CD14-positive monocyte (primary cell): ENCODE data around the gene FRY. TPM values are rescaled to one million over a fixed set of nuclear protein-coding genes. Genes with fewer than 3 reads are reported as not detected.

Experiments
- DNase-seq, 3 donors: peaks; one replicate each; pipeline ENCODE4 v3.0.0-alpha.2; 2011 to 2022
- H2AFZ ChIP-seq: 2 replicates; pipeline ENCODE4 v1.6.0; 2012; ENCODE audit warnings: mild to moderate bottlenecking, low read depth, low read length, inconsistent platforms; ENCODE audit not compliant: insufficient read depth, poor library complexity, severe bottlenecking
- H3K27ac ChIP-seq, 2 donors: 1 replicate in 1 of 2; 2 replicates in 1 of 2; pipeline ENCODE4 v1.5.1; 2012 to 2013; ENCODE audit warnings: low read length in 2 of 2, control low read depth in 1 of 2, inconsistent platforms in 1 of 2, low read depth in 1 of 2, mild to moderate bottlenecking in 1 of 2
- H3K27me3 ChIP-seq, 2 donors: one replicate each; pipeline versions ENCODE4 v1.6.0 to v1.6.1; 2011 to 2013; ENCODE audit warnings: low read length in 2 of 2; ENCODE audit not compliant: control insufficient read depth in 2 of 2, insufficient read depth in 2 of 2
- H3K36me3 ChIP-seq, 2 donors: replicated peaks in 1 of 2; 1 replicate in 1 of 2; 2 replicates in 1 of 2; pipeline versions ENCODE4 v1.5.1 to v1.6.1; 2012 to 2013; ENCODE audit warnings: low read length in 2 of 2, control low read depth in 1 of 2, inconsistent platforms in 1 of 2, mild to moderate bottlenecking in 1 of 2; ENCODE audit not compliant: insufficient read depth in 2 of 2, control insufficient read depth in 1 of 2
- H3K4me1 ChIP-seq, 2 donors: 1 replicate in 1 of 2; 2 replicates in 1 of 2; pipeline versions ENCODE4 v1.5.1 to v1.6.1; 2012 to 2013; ENCODE audit warnings: low read length in 2 of 2, control low read depth in 1 of 2, inconsistent platforms in 1 of 2, mild to moderate bottlenecking in 1 of 2, moderate library complexity in 1 of 2; ENCODE audit not compliant: insufficient read depth in 2 of 2, control insufficient read depth in 1 of 2
- H3K4me2 ChIP-seq: replicated peaks from 2 replicates; pipeline ENCODE3; 2012; ENCODE audit warnings: low read length, moderate library complexity, mild to moderate bottlenecking; ENCODE audit not compliant: poor library complexity, severe bottlenecking; ENCODE audit errors: extremely low read depth
- H3K4me3 ChIP-seq, 3 experiments: fragments of 200-600 bp in 1 of 3; sonication (generic) in 1 of 3; replicated peaks in 1 of 3; 1 replicate in 2 of 3; 2 replicates in 1 of 3; pipeline ENCODE4 v1.5.1; 2011 to 2013; ENCODE audit warnings: low read length in 3 of 3, mild to moderate bottlenecking in 3 of 3, control low read depth in 2 of 3, low read depth in 2 of 3, inconsistent platforms in 1 of 3, moderate library complexity in 1 of 3
- H3K79me2 ChIP-seq: 2 replicates; pipeline ENCODE4 v1.6.0; 2012; ENCODE audit warnings: mild to moderate bottlenecking, control low read depth, inconsistent platforms, low read length, moderate library complexity; ENCODE audit not compliant: insufficient read depth
- H3K9ac ChIP-seq: 2 replicates; pipeline ENCODE4 v1.6.0; 2017; ENCODE audit warnings: low read length, mild to moderate bottlenecking; ENCODE audit not compliant: insufficient read depth, poor library complexity, severe bottlenecking
- H3K9me3 ChIP-seq, 2 donors: replicated peaks in 1 of 2; 1 replicate in 1 of 2; 2 replicates in 1 of 2; pipeline versions ENCODE4 v1.5.1 to v1.6.1; 2012 to 2013; ENCODE audit warnings: low read length in 2 of 2, control low read depth in 1 of 2; ENCODE audit not compliant: control insufficient read depth in 1 of 2, insufficient read depth in 1 of 2
- H4K20me1 ChIP-seq: 2 replicates; pipeline ENCODE4 v1.6.0; 2012; ENCODE audit warnings: mild to moderate bottlenecking, low read length, control low read depth, moderate library complexity; ENCODE audit not compliant: insufficient read depth
- H3K27ac Mint-ChIP-seq, 7 donors: one replicate each; pipeline ENCODE4 v1.8.0; 2020; ENCODE audit warnings: mild to moderate bottlenecking in 7 of 7, mixed read lengths in 7 of 7, moderate library complexity in 6 of 7, inconsistent platforms in 2 of 7
- H3K27me3 Mint-ChIP-seq, 3 donors: one replicate each; pipeline ENCODE4 v1.8.0; 2021 to 2022; ENCODE audit warnings: low read depth in 3 of 3, mild to moderate bottlenecking in 3 of 3, mixed read lengths in 3 of 3, moderate library complexity in 3 of 3, inconsistent platforms in 1 of 3
- H3K36me3 Mint-ChIP-seq, 2 donors: one replicate each; pipeline ENCODE4 v1.8.0; 2020; ENCODE audit warnings: mixed read lengths in 2 of 2, inconsistent platforms in 1 of 2, mild to moderate bottlenecking in 1 of 2
- H3K4me1 Mint-ChIP-seq: one replicate; pipeline ENCODE4 v1.8.0; 2020; ENCODE audit warnings: mild to moderate bottlenecking, mixed read lengths
- H3K4me3 Mint-ChIP-seq, 2 donors: one replicate each; pipeline ENCODE4 v1.8.0; 2020; ENCODE audit warnings: mild to moderate bottlenecking in 2 of 2, mixed read lengths in 2 of 2, moderate library complexity in 1 of 2
- H3K9me3 Mint-ChIP-seq, 7 donors: one replicate each; pipeline ENCODE4 v1.8.0; 2020 to 2022; ENCODE audit warnings: mixed read lengths in 7 of 7, mild to moderate bottlenecking in 6 of 7, moderate library complexity in 6 of 7, inconsistent platforms in 2 of 7
- WGBS: methylation state at CpG from one replicate; pipeline ENCODE4 v1.1.5; 2013; ENCODE audit warnings: missing lambda C conversion rate; ENCODE audit not compliant: insufficient coverage; 5-methylcytosine and 5-hydroxymethylcytosine counted together
- intact Hi-C, 2 donors: fragments of 100-400 bp; cut with micrococcal nuclease; formaldehyde crosslinking; loops; one replicate each; pipeline versions ENCODE4 v1.15.0 to v1.15.1; 2023
- polyA plus RNA-seq, 3 donors: library from polyadenylated mRNA; depleted of rRNA in 1 of 3; unstranded in 2 of 3; stranded (reverse) in 1 of 3; fragments of 300-500 nt in 2 of 3; fragments of >200 nt in 1 of 3; fragmentation: Illumina TruSeq in 2 of 3; gene quantifications; 1 replicate in 2 of 3; 2 replicates in 1 of 3; pipeline ENCODE4 v1.2.3, GENCODE V29; 2012 to 2021
- TF ChIP-seq, protein P1 (sequence below): fragments of 200-600 bp; IDR thresholded peaks from one replicate; pipeline ENCODE4 v1.8.0; 2022; ENCODE audit warnings: antibody characterized with exemption, mild to moderate bottlenecking

FRY gene
- polyA plus RNA-seq, 3 donors: 3.9 to 31.8 (median 5.0) TPM

DNA sequence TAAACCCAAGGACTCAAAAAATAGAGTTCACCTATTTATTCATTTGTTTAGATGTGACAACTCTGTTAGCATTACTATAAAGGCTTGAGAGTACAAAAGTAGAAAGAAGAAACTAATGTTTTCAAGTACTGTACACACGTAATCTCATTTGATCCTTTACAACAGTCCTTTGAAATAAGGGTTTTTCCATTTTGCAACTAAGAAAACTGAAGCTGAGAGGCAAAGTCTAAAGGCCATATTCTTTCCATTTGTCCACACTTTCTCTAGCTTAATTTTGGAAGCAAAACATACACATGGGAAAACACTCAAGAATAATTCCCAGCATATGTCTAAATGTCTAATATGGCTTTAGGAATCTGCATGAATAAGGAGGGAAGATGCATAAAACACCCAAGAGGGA is 249.5 kb downstream of the FRY start:
- TF ChIP-seq, protein P1, sequence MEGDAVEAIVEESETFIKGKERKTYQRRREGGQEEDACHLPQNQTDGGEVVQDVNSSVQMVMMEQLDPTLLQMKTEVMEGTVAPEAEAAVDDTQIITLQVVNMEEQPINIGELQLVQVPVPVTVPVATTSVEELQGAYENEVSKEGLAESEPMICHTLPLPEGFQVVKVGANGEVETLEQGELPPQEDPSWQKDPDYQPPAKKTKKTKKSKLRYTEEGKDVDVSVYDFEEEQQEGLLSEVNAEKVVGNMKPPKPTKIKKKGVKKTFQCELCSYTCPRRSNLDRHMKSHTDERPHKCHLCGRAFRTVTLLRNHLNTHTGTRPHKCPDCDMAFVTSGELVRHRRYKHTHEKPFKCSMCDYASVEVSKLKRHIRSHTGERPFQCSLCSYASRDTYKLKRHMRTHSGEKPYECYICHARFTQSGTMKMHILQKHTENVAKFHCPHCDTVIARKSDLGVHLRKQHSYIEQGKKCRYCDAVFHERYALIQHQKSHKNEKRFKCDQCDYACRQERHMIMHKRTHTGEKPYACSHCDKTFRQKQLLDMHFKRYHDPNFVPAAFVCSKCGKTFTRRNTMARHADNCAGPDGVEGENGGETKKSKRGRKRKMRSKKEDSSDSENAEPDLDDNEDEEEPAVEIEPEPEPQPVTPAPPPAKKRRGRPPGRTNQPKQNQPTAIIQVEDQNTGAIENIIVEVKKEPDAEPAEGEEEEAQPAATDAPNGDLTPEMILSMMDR: no peak
- Histone ChIP-seq H3K4me1 (no peaks in the 10 kb centered on the region), H3K9me3 (no peaks in the 10 kb centered on the region), H4K20me1 (no peaks in the 10 kb centered on the region), H3K27ac (no peak overlapping the region), H3K79me2 (no peaks in the 10 kb centered on the region), H2AFZ (no peak overlapping the region), H3K9ac (no peak overlapping the region), H3K36me3 (peaks cover 87 to 100% of the 10 kb centered on the region in 2 donors), H3K27me3 (no peaks in the 10 kb centered on the region), H3K4me3 (no peak overlapping the region), H3K4me2 (no peak overlapping the region)
- no peaks in the 10 kb centered on the region for H3K9me3 Mint-ChIP-seq
- H3K4me1 Mint-ChIP-seq: no peaks in the 10 kb centered on the region
- no peak overlapping the region for H3K4me3 Mint-ChIP-seq
- peak overlapping the region in 1 of 7 donors; percentile 31 for H3K27ac Mint-ChIP-seq
- no peak for DNase-seq
- H3K36me3 Mint-ChIP-seq: peaks cover 79 to 91% of the 10 kb centered on the region in 2 donors
- WGBS: no CpG with 5 or more reads among the region's 1 CpG
- intact Hi-C loops: no loop called here
- H3K27me3 Mint-ChIP-seq: no peaks in the 10 kb centered on the region

DNA sequence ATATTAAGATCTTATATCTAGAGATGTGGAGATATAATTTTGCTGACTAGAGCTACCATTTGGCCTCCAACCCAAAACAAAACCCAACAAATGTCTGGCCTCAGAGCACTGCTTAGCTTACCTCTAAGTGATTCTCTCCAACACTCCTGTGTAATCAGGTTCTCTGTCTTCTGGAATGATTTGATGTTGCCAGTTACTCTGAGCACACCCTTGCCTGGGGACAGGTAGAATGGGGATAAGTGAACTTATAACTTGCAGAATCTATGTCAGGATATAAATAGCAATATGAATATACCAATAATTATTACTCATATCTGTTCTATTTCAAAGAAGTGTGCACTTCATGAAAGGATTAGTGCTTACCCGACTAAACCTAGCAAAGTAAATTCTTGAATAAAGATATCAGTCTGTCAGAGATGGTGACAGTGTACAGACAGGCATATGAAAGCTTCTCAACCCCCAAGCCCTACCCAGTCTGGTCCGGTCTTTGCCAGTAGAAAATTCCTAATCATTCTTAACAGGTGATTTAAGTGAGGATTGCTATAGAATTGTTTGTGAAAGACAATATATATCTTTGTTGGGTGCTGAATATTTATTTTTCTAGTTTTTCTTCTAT is 250.6 kb downstream of the FRY start:
- Histone ChIP-seq H3K4me3 (no peak overlapping the region), H3K9me3 (no peaks in the 10 kb centered on the region), H4K20me1 (no peaks in the 10 kb centered on the region), H3K27ac (no peak overlapping the region), H3K4me1 (no peaks in the 10 kb centered on the region), H3K27me3 (no peaks in the 10 kb centered on the region), H2AFZ (no peak overlapping the region), H3K4me2 (no peak overlapping the region), H3K79me2 (no peaks in the 10 kb centered on the region), H3K36me3 (peaks cover 76 to 95% of the 10 kb centered on the region in 2 donors), H3K9ac (no peak overlapping the region)
- DNase-seq: no peak
- H3K36me3 Mint-ChIP-seq: peaks cover 71 to 89% of the 10 kb centered on the region in 2 donors
- no peak overlapping the region for H3K4me3 Mint-ChIP-seq
- H3K4me1 Mint-ChIP-seq: no peaks in the 10 kb centered on the region
- H3K27me3 Mint-ChIP-seq: no peaks in the 10 kb centered on the region
- no CpG with 5 or more reads among the region's 2 CpGs for WGBS
- intact Hi-C loops: no loop called here
- no peaks in the 10 kb centered on the region for H3K9me3 Mint-ChIP-seq
- TF ChIP-seq, protein P1: no peak
- H3K27ac Mint-ChIP-seq: no peak overlapping the region
